Endodermal cell (in vitro differentiated cells): ENCODE data around the gene NAV2. TPM values are rescaled to one million over a fixed set of nuclear protein-coding genes. Genes with fewer than 3 reads are reported as not detected.

Experiments
- DNase-seq: peaks from one replicate; pipeline ENCODE4 v3.0.0-alpha.2; 2017
- H3K27ac ChIP-seq: 2 replicates; pipeline ENCODE4 v1.5.1; 2013; ENCODE audit warnings: mild to moderate bottlenecking, low read depth, low read length, moderate library complexity
- H3K27me3 ChIP-seq: 2 replicates; pipeline ENCODE4 v1.6.1; 2013; ENCODE audit warnings: mild to moderate bottlenecking, low read length, moderate library complexity; ENCODE audit not compliant: insufficient read depth, control insufficient read depth, poor library complexity, severe bottlenecking
- H3K36me3 ChIP-seq: 2 replicates; pipeline ENCODE4 v1.7.0; 2013; ENCODE audit warnings: mild to moderate bottlenecking, low read length, moderate library complexity; ENCODE audit not compliant: control insufficient read depth, insufficient read depth
- H3K4me1 ChIP-seq: one replicate; pipeline ENCODE4 v1.7.0; 2013; ENCODE audit warnings: low read length; ENCODE audit not compliant: control insufficient read depth, insufficient read depth
- H3K4me3 ChIP-seq: 2 replicates; pipeline ENCODE4 v1.5.1; 2013; ENCODE audit warnings: mild to moderate bottlenecking, low read length, moderate library complexity
- H3K9ac ChIP-seq: 2 replicates; pipeline ENCODE4 v1.6.1; 2013; ENCODE audit warnings: mild to moderate bottlenecking, low read length, moderate library complexity; ENCODE audit not compliant: poor library complexity, severe bottlenecking; ENCODE audit errors: extremely low read depth
- H3K9me3 ChIP-seq: 2 replicates; pipeline ENCODE4 v1.6.1; 2013; ENCODE audit warnings: mild to moderate bottlenecking, low read length, moderate library complexity; ENCODE audit not compliant: control insufficient read depth
- H3K27ac Mint-ChIP-seq: 2 replicates; pipeline ENCODE4 v1.8.0; 2020; ENCODE audit warnings: mixed read lengths
- H3K27me3 Mint-ChIP-seq: 2 replicates; pipeline ENCODE4 v1.8.0; 2021; ENCODE audit warnings: mild to moderate bottlenecking, mixed read lengths; ENCODE audit not compliant: insufficient read depth
- H3K36me3 Mint-ChIP-seq: 2 replicates; pipeline ENCODE4 v1.8.0; 2020; ENCODE audit warnings: low read depth, mixed read lengths
- H3K4me1 Mint-ChIP-seq: 2 replicates; pipeline ENCODE4 v1.8.0; 2020; ENCODE audit warnings: mixed read lengths
- H3K4me3 Mint-ChIP-seq: 2 replicates; pipeline ENCODE4 v1.8.0; 2020; ENCODE audit warnings: mild to moderate bottlenecking, moderate library complexity, mixed read lengths
- H3K9me3 Mint-ChIP-seq: 2 replicates; pipeline ENCODE4 v1.8.0; 2020; ENCODE audit warnings: mild to moderate bottlenecking, mixed read lengths
- WGBS, 2 experiments: methylation state at CpG; one replicate each; pipeline versions ENCODE4 v1.1.5 to v1.1.7; 2013; ENCODE audit warnings: missing lambda C conversion rate in 2 of 2, mixed read lengths in 1 of 2; ENCODE audit not compliant: insufficient coverage in 1 of 2, insufficient read length in 1 of 2; 5-methylcytosine and 5-hydroxymethylcytosine counted together
- total RNA-seq, 2 donors: library from RNA; stranded (reverse); fragmentation: NEBNext Ultra II Directional in 1 of 2; extraction: Animal tissue kit (Norgen Biotek cat#: 25700) in 1 of 2; gene quantifications; 2 replicates in 1 of 2; 3 replicates in 1 of 2; pipeline ENCODE4 v1.2.1, GENCODE V29; 2021
- TF ChIP-seq, protein P1 (sequence below): fragments of 200-600 bp; sonication (generic); conservative IDR thresholded peaks from 2 replicates; pipeline ENCODE4 v1.5.0; 2021; ENCODE audit warnings: antibody characterized with exemption, mild to moderate bottlenecking

The NAV2 gene
- total RNA-seq, 2 donors from 2014 or later, result 37.1 to 42.4 TPM

DNA sequence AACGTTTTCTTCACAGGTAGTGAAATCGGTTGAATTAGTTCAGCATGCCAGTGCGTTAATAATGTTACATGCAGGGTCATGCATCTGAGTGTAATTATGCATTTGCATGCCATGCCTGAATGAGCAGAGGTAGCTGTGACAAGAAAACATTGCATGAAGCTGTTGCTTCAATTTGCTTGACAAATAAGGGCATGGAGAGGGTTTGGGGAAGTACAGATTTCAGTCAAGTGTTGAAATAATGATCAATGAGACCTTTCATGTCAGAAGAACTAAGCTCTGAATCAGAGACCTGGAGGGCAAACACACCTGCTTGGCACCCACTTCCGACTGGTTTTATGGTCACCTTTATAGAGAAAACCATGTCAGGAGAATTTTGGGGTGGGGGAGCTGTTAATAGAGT, 226.2 kb downstream of the NAV2 start:
- no peak overlapping the region for H3K4me3 Mint-ChIP-seq
- H3K9me3 Mint-ChIP-seq, result no peaks in the 10 kb centered on the region
- H3K4me1 ChIP-seq, result no peaks in the 10 kb centered on the region
- no peaks in the 10 kb centered on the region for H3K4me1 Mint-ChIP-seq
- no peaks in the 10 kb centered on the region for H3K27me3 Mint-ChIP-seq
- H3K36me3 Mint-ChIP-seq, result no peaks in the 10 kb centered on the region
- no peak overlapping the region for H3K27ac Mint-ChIP-seq
- H3K36me3 ChIP-seq, result no peaks in the 10 kb centered on the region
- no peaks in the 10 kb centered on the region for H3K27me3 ChIP-seq
- WGBS, 2 experiments, result 84 to 93% methylated on average over 4 of the region's 4 CpGs
- no peak overlapping the region for H3K4me3 ChIP-seq
- H3K9me3 ChIP-seq, result no peaks in the 10 kb centered on the region
- TF ChIP-seq, protein P1, sequence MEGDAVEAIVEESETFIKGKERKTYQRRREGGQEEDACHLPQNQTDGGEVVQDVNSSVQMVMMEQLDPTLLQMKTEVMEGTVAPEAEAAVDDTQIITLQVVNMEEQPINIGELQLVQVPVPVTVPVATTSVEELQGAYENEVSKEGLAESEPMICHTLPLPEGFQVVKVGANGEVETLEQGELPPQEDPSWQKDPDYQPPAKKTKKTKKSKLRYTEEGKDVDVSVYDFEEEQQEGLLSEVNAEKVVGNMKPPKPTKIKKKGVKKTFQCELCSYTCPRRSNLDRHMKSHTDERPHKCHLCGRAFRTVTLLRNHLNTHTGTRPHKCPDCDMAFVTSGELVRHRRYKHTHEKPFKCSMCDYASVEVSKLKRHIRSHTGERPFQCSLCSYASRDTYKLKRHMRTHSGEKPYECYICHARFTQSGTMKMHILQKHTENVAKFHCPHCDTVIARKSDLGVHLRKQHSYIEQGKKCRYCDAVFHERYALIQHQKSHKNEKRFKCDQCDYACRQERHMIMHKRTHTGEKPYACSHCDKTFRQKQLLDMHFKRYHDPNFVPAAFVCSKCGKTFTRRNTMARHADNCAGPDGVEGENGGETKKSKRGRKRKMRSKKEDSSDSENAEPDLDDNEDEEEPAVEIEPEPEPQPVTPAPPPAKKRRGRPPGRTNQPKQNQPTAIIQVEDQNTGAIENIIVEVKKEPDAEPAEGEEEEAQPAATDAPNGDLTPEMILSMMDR, result no peak
- DNase-seq, result no peak
- no peak overlapping the region for H3K9ac ChIP-seq
- no peak overlapping the region for H3K27ac ChIP-seq

DNA sequence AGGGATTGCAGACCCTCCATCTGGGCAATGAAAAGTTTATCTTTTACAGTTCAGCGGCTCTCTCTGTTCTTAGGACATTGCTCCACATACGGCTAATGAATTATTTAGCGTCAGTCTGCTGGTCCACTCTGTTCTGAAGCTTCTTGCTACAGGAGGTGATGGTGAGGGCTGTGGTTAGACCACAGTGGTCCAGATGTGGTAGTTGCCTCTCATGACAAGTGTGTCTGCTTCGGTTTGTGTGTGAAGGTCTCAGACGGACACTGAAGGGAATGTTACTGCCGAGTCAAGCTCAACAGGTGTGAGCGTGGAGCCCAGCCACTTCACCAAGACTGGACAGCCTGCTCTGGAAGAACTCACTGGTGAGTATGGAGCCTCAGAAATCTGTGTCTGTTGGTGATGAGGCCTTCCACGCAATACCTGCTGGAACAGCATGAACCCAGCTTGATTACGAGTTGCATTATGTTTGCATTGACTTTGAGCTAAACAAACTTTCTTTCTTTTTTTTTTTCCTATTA, 226.8 kb downstream of the NAV2 start:
- no peaks in the 10 kb centered on the region for H3K4me1 ChIP-seq
- no peaks in the 10 kb centered on the region for H3K4me1 Mint-ChIP-seq
- TF ChIP-seq, protein P1, result no peak

DNA sequence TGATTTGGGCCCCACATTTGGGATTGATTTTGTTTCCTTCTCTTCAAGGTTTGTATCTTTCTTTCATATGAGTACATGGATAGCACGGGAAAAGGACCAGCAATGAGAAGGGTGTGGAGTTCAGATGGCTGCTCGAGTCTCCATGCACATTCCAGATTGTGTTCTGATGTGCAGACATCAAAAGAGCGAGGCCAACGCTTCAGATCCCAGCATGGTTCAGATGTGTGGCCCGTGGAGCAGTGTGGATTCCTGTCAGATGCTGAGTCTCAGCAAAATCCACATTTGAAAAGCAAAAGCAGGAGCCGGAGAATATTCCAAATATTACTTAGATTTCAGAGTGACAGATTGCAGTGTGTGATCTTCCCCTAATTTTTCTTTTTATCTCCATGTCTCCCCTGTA, 228.2 kb downstream of the NAV2 start:
- H3K9me3 ChIP-seq, result no peaks in the 10 kb centered on the region
- no peak for DNase-seq
- no peaks in the 10 kb centered on the region for H3K27me3 ChIP-seq
- Mint-ChIP-seq H3K4me1 (no peaks in the 10 kb centered on the region), H3K27ac (no peak overlapping the region), H3K27me3 (no peaks in the 10 kb centered on the region), H3K4me3 (no peak overlapping the region), H3K9me3 (no peaks in the 10 kb centered on the region), H3K36me3 (no peaks in the 10 kb centered on the region)
- H3K9ac ChIP-seq, result no peak overlapping the region
- H3K27ac ChIP-seq, result no peak overlapping the region
- 88 to 90% methylated on average over 6 of the region's 6 CpGs for WGBS, 2 experiments
- H3K4me3 ChIP-seq, result no peak overlapping the region
- H3K36me3 ChIP-seq, result no peaks in the 10 kb centered on the region
- TF ChIP-seq, protein P1, result no peak
- H3K4me1 ChIP-seq, result no peaks in the 10 kb centered on the region

More for the DNA sequence above, 226.8 kb downstream of the NAV2 start:
- no peaks in the 10 kb centered on the region for H3K36me3 ChIP-seq
- H3K27me3 Mint-ChIP-seq, result no peaks in the 10 kb centered on the region
- DNase-seq, result no peak
- no peak overlapping the region for H3K9ac ChIP-seq
- 92 to 97% methylated on average over 8 to 9 of the region's 9 CpGs for WGBS, 2 experiments
- no peak overlapping the region for H3K4me3 ChIP-seq
- H3K9me3 ChIP-seq, result no peaks in the 10 kb centered on the region
- H3K27ac ChIP-seq, result no peak overlapping the region
- no peaks in the 10 kb centered on the region for H3K36me3 Mint-ChIP-seq
- no peak overlapping the region for H3K4me3 Mint-ChIP-seq
- H3K9me3 Mint-ChIP-seq, result no peaks in the 10 kb centered on the region
- no peak overlapping the region for H3K27ac Mint-ChIP-seq
- H3K27me3 ChIP-seq, result no peaks in the 10 kb centered on the region
